Mucosa of descending colon (tissue), 3 donors: ENCODE measurements around the gene ST7. TPM values are rescaled to one million over a fixed set of nuclear protein-coding genes. Genes with fewer than 3 reads are reported as not detected.

Experiments
- ATAC-seq: fragments of 200-7000 bp; cut with Tn5 transposase; one replicate; pipeline ENCODE4 v1.9.1; 2020; ENCODE audit warnings: mild to moderate bottlenecking, moderate library complexity
- DNase-seq, 3 donors: peaks; one replicate each; pipeline ENCODE4 v3.0.0-alpha.2; 2020
- H3K36me3 ChIP-seq: fragments of 200-600 bp; one replicate; pipeline ENCODE4 v1.8.0; 2021; ENCODE audit warnings: low read depth, mild to moderate bottlenecking
- H3K4me1 ChIP-seq: fragments of 200-600 bp; one replicate; pipeline ENCODE4 v1.8.0; 2021; ENCODE audit warnings: low read depth, mild to moderate bottlenecking
- H3K4me3 ChIP-seq: fragments of 200-600 bp; one replicate; pipeline ENCODE4 v1.8.0; 2021; ENCODE audit warnings: mild to moderate bottlenecking
- H3K9me3 ChIP-seq: fragments of 200-600 bp; one replicate; pipeline ENCODE4 v1.8.0; 2021; ENCODE audit warnings: mild to moderate bottlenecking
- CTCF ChIP-seq: fragments of 200-600 bp; IDR thresholded peaks from one replicate; pipeline ENCODE4 v1.8.0; 2022; ENCODE audit warnings: antibody characterized with exemption, mild to moderate bottlenecking
- intact Hi-C, 2 donors: fragments of 100-400 bp; cut with DNase I in 1 of 2; cut with micrococcal nuclease in 1 of 2; formaldehyde crosslinking; loops; one replicate each; pipeline versions ENCODE4 v1.11.0 to v1.11.1; 2022; cut with DNase I, micrococcal nuclease
- total RNA-seq, 3 donors: library from RNA; stranded (reverse); fragmentation: NEBNext Ultra II Directional in 2 of 3; extraction: Animal tissue kit (Norgen Biotek cat#: 25700) in 2 of 3; gene quantifications; one replicate each; pipeline versions ENCODE4 v1.2.1 to v1.2.4, GENCODE V29; 2021 to 2023
- donor health status: DM: no; HTN: no; CAD: no; lungs with moderate emphysema.
- donor health status: DM: no; HTN: no; CAD: no.
- donor health status: DM: no; HTN: yes; CAD: no.

ST7 gene
- total RNA-seq, 3 donors from 2014 or later: 10.1 to 22.0 (median 11.3) TPM

DNA sequence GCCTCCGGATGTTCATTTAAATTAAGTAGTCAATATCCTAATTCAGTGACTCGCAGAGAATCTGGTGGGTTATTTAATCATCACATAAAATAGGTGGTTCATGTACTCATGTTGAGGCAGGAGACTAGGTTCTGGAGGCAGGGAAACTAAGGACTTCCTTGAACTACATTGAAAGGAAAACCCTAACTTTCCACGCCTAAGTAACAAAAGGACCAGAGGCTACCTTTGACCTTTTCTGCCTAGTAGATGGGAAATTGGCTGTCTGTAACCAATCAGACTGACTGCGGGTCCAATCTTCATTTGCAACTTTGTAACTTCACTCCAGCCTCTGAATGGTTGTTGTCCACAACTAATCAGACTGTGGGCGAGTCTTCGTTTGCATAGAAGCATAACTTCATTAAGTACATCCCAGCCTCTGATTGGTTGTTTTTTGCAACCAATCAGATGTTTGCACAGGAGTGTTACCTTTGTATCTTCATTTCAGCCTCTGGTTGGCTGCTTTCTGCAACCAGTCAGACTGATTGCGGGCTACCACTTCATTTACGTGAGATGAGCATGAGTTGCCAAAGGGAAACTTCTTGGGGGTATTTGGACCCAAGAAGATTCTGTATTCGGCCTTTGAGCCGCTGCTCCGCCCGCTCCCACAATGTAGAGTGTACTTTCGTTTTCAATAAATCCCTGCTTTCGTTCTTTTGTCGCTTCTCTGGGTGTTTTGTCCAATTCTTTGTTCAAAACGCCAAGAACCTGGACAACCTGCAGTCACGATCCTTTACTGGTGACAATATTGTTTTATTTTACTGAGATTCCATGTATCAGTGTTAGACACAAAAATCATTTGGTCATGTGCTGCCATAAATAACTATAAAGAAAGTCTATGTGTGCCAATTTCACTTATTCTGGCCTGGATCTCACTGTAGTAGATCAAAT, 1.7 kb upstream of the ST7 start:
- Histone ChIP-seq H3K4me1 (peaks cover 15% of the 10 kb centered on the region), H3K9me3 (no peaks in the 10 kb centered on the region), H3K4me3 (no peak overlapping the region), H3K36me3 (no peaks in the 10 kb centered on the region)
- no peak for TF ChIP-seq CTCF
- no peak for ATAC-seq
- peak in 1 of 3 donors; percentile 7 for DNase-seq
- intact Hi-C loops: loop anchor here in 1 of 2 donors (5.0 kb wide), 1 partner anchor 89 kb away; the partner anchor contains the start of gene CAPZA2

DNA sequence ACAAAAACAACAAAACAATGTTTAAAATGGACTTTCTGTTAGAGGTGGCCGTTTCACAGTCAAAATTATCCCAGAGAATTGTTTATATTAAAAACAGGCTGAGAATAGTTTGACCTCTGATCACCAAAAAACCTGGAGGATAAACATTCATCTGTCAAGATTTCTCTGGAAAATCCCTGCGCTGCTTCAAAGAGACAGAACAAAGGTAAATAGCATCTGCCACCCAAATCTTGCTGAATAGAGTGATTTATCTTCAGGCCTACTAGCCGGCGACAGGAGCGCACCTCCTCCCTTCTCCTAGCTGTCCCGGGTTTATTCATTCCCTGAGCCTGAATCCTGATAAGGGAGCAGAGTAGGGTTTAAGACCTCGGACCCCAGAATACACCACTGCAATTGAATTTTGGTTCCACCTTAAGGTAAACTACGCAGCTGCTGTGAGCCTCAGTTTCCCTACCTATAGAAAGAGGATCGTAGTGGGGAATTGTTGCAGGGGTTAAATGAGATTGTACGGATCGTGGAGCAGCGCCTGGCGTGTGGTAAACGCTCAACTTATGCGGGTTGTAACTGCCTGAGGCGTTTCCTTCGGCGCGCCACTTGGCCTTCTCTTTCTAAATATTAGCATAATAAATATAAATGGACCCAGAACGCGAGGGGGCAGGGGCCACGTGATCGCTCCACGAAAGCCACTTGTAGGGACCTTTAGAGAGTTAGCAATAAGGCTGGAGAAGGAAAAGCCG, 498 bp upstream of the ST7 start:
- peak; percentile 11 for ATAC-seq
- Histone ChIP-seq H3K4me3 (peak overlapping the region; percentile 85), H3K9me3 (no peaks in the 10 kb centered on the region), H3K36me3 (no peaks in the 10 kb centered on the region), H3K4me1 (peaks cover 15% of the 10 kb centered on the region)
- DNase-seq: peak in 1 of 3 donors; percentile 73
- intact Hi-C loops: loop anchor here in 1 of 2 donors (5.0 kb wide), 1 partner anchor 91 kb away; the partner anchor contains the start of gene CAPZA2
- TF ChIP-seq CTCF: no peak

GRCh38 chr7:116953906-116954838, 871 bp downstream of the ST7 start:
- ATAC-seq: peak; percentile 75
- H3K36me3 ChIP-seq: no peaks in the 10 kb centered on the region
- TF ChIP-seq CTCF: no peak
- H3K4me1 ChIP-seq: peaks cover 15% of the 10 kb centered on the region
- DNase-seq: peak; percentile 65 to 72 (median 67)
- peak overlapping the region; percentile 85 for H3K4me3 ChIP-seq
- intact Hi-C loops: loop anchor here in 1 of 2 donors (5.0 kb wide), 1 partner anchor 92 kb away; the partner anchor contains the start of gene CAPZA2
- H3K9me3 ChIP-seq: no peaks in the 10 kb centered on the region

GRCh38 chr7:116955340-116955739, 2.0 kb downstream of the ST7 start:
- intact Hi-C loops: no loop called here
- Histone ChIP-seq H3K9me3 (no peaks in the 10 kb centered on the region), H3K36me3 (no peaks in the 10 kb centered on the region), H3K4me3 (no peak overlapping the region), H3K4me1 (peaks cover 15% of the 10 kb centered on the region)
- ATAC-seq: no peak
- no peak for TF ChIP-seq CTCF
- DNase-seq: no peak
